Hypothalamus (tissue), 51 donors: ENCODE data around the gene HSDL1.
A peak's percentile ranks its signal among the peaks of the same experiment; 100 is the strongest.

Source experiments
- DNase-seq, 51 donors: peaks; one replicate each; lab custom pipeline; 2025; lab: John Stamatoyannopoulos, UW

Gene HSDL1

GRCh38 chr16:84085271-84085667 is 59.7 kb downstream of the HSDL1 start:
- DNase-seq, result no peak

GRCh38 chr16:84084570-84085270 is 60.3 kb downstream of the HSDL1 start:
- DNase-seq, result peak in 13 of 51 donors; percentile 15 to 42 (median 28)

GRCh38 chr16:84082835-84083569 is 62.0 kb downstream of the HSDL1 start:
- DNase-seq, result peak in 8 of 51 donors; percentile 12 to 39 (median 20)

GRCh38 chr16:84082110-84082509 is 62.9 kb downstream of the HSDL1 start:
- DNase-seq, result no peak

GRCh38 chr16:84081446-84081989 is 63.5 kb downstream of the HSDL1 start:
- no peak for DNase-seq

- no peak for DNase-seq
These were observed 64.2 kb downstream of the HSDL1 start for GRCh38 chr16:84080813-84081212.

GRCh38 chr16:84080378-84080777 is 64.6 kb downstream of the HSDL1 start:
- no peak for DNase-seq

- no peak for DNase-seq
These were observed 65.3 kb downstream of the HSDL1 start for GRCh38 chr16:84079664-84080063.

GRCh38 chr16:84075376-84075775 is 69.6 kb downstream of the HSDL1 start:
- DNase-seq, result peak in 2 of 51 donors; percentile 26 to 36

GRCh38 chr16:84074721-84075120 is 70.3 kb downstream of the HSDL1 start:
- DNase-seq, result no peak
